T47D (cell line): Measurements from ENCODE around the gene SLC6A12.
"Not testable (repeated sequence)": the region's sequence is repeated elsewhere in the genome, so short reads cannot be mapped to it uniquely, and the experiment has no call there.

ENCODE experiments used
- DNase-seq, 2 experiments: peaks; one replicate each; pipeline versions ENCODE4 v3.0.0 to v3.0.0-alpha.2; 2011 to 2012; ENCODE audit warnings: low read depth in 1 of 2, low spot score in 1 of 2
- JUND ChIP-seq: IDR thresholded peaks from 2 replicates; pipeline ENCODE4 v1.6.1; 2012; ENCODE audit warnings: low read depth
- in situ Hi-C: cut with HindIII; loops from 2 replicates; pipeline ENCODE4 v1.10.0; 2016; ENCODE audit warnings: low sequenced_read_pairs, low pct_unique_long_range_greater_than_20kb

Gene SLC6A12

GRCh38 chr12:243381-243780 is 29.4 kb upstream of the SLC6A12 start:
- in situ Hi-C loops: no loop called here
- DNase-seq: no peak
- no peak for TF ChIP-seq JUND

GRCh38 chr12:242496-242895 is 28.5 kb upstream of the SLC6A12 start:
- in situ Hi-C loops: no loop called here
- DNase-seq: no peak
- TF ChIP-seq JUND: no peak

- in situ Hi-C loops: no loop called here
- DNase-seq: no peak
- no peak for TF ChIP-seq JUND
These were observed 27.3 kb upstream of the SLC6A12 start for GRCh38 chr12:241266-241665.

DNA sequence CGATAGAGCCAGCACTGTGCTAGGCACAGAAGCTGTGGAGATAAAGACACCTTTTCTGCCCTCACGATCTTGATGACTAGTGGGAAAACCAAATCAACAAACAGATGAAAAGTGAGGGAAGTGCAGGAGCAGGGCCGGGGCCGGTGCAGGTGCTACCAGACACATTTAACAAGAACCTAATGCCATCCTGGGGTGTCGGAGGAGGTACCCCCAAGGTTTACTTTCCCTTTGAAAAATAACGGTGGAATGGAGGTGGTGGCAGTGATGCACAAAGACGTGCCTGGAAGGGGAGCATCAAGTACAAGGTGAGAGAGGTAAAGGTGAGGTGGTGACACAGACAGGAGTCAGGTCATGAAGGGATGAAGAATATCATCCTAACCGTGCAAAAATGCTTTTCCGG is 26.6 kb upstream of the SLC6A12 start:
- DNase-seq: no peak

DNA sequence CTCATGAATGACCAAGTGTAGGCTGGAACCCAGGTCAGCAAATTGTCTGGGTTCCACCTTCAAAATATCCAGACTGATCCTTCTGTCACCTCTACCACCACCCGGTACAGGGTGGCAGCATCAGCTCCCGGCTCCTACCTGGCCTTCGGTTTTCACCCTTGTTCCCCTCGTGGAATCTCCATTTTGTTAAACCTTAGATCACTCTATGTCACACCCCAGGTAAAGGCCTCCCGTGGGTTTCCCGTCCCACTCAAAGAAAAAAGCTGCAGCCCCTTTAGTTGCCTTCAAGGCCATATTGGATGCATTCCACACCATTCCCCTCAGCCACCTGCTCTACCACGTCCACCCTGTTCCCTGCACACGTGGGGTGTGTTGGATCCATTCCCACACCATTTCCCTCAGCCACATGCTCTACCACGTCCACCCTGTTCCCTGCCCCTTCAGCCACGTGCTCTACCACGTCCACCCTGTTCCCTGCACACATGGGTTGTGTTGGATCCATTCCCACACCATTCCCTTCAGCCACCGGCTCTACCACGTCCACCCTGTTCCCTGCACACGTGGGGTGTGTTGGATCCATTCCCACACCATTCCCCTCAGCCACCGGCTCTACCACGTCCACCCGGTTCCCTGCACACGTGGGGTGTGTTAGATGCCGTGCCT is 24.9 kb upstream of the SLC6A12 start:
- in situ Hi-C loops: no loop called here
- no peak for DNase-seq
- no peak for TF ChIP-seq JUND

More for the DNA sequence above, 26.6 kb upstream of the SLC6A12 start:
- TF ChIP-seq JUND: no peak
- in situ Hi-C loops: no loop called here

DNA sequence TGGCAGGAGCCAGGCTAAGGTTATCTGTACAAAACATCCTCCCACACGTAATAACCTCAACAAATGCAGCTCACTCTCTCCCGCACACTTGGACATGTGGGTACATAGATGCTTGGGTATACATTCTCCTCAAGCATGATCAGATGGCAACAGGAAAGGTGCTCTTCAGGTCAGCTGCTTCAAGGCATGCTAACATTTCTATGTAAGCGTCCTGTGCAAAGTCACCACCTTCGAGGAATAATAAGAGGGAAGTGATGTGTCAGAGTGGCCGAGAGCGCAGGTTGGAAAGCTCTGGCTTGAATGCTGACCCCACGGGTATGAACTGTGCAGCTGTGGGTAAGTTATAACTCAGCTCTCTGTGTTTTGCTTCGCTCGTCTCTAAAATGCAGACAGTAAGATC is 24.2 kb upstream of the SLC6A12 start:
- DNase-seq: no peak
- TF ChIP-seq JUND: no peak
- in situ Hi-C loops: no loop called here

DNA sequence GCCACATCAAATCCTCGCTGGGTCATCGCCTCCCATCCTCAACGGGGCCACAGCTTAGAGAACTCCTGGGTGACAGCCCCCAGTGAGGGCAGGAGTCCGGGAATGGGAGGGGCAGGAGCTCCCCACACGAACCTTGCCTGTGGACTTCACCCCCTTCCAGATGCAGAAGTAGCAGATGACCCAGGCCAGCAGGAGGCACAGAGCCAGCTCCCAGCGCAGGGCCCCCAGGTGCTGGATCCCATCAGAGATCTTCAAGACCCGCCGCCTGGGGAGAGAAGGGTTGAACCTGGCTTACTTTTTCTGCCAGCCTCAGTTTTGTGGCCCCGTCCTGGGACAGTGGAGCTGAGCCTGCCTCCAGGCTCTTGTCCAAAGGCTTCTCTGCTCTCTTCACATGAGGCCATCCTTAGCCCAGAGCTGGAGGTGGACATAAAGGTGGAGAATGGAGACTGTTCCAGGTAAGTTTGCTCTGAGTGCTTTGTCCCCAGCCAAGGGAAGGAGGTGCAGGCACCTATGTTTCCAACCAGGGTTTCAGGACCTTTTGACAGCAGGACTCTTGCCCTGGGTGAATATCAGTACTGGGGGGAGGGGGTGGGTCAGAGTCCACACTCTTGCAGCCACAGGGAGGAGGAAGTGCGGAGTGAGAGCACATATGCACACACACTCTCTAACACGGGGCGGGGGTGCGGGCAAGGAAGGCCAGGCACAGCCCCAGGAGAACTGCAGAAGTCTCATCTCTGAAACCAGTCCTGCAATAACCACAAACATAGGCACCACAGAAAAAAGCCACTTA is 23.3 kb upstream of the SLC6A12 start:
- in situ Hi-C loops: no loop called here
- TF ChIP-seq JUND: no peak
- no peak for DNase-seq

- DNase-seq: no peak
- in situ Hi-C loops: no loop called here
- no peak for TF ChIP-seq JUND
These were observed 22.5 kb upstream of the SLC6A12 start for GRCh38 chr12:236445-236844.

DNA sequence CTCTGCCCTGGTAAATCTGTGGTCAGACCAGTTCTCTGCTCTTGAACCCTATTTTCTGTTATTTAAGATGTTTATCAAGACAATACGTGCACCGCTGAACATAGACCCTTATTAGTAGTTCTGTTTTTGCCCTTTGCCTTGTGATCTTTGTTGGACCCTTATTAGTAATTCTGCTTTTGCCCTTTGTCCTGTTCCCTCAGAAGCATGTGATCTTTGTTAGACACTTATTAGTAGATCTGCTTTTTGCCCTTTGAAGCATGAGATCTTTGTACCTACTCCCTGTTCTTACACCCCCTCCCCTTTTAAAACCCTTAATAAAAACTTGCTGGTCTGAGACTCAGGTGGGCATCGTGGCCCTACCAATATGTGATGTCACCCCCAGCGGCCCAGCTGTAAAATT is 22.0 kb upstream of the SLC6A12 start:
- in situ Hi-C loops: not testable (repeated sequence)

DNA sequence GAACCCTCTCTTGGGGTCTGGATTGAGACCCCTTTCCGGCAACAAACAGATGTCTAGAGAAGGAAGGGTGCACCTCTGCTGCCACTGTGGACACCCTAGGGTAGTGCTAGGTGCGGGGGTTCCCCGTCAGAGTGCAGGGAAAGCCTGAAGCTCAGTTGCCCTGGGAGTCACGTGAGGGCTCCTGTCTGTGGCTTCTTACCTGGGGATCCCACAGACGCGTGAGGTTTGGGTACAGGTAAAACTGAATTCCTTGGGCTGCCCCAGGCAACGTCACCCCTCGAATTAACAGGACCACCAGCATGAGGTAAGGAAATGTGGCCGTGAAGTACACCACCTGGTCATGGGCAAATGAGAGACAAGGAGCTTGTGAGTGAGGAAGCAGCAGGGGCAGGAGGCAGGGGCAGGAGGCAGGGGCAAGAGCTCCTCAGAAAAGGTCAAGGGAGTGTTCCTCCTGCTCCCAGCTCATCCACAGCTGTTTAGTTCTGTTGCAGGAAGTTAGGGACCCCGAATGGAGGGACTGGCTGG is 21.0 kb upstream of the SLC6A12 start:
- no peak for TF ChIP-seq JUND
- no peak for DNase-seq
- in situ Hi-C loops: no loop called here

More for the DNA sequence above, 22.0 kb upstream of the SLC6A12 start:
- not testable (repeated sequence) for DNase-seq

GRCh38 chr12:234019-234418 is 20.1 kb upstream of the SLC6A12 start:
- DNase-seq: no peak
- TF ChIP-seq JUND: no peak
- in situ Hi-C loops: no loop called here

GRCh38 chr12:233615-233968 is 19.6 kb upstream of the SLC6A12 start:
- in situ Hi-C loops: no loop called here

More at GRCh38 chr12:233615-233968, 19.6 kb upstream of the SLC6A12 start:
- no peak for DNase-seq
- no peak for TF ChIP-seq JUND
